ENCODE results near the gene OR51F2. TPM values are rescaled to one million over a fixed set of nuclear protein-coding genes. Genes with fewer than 3 reads are reported as not detected.

The OR51F2 gene
- total and polyA plus RNA-seq, 2 of the 13 experiments (the other 11 are each of a cell fraction or from before 2014, with no cell fraction given) = not detected

GRCh38 chr11:4865855-4866254 is 44.7 kb downstream of the OR51F2 start:
- Histone ChIP-seq H3K27ac (ENCODE audit: extremely low read length, insufficient read depth, low read length) (no peak overlapping the region), H3K9me3 (ENCODE audit: low read length) (no peaks in the 10 kb centered on the region), H3K4me1 (ENCODE audit: insufficient read depth, low read length) (no peaks in the 10 kb centered on the region), H3K4me3 (replicated peaks in 1 of 3; ENCODE audit: insufficient read depth in 1 of 3, low read depth in 2 of 3, low read length in 3 of 3) (no peak overlapping the region), H3K36me3 (replicated peaks in 1 of 2; ENCODE audit: control insufficient read depth in 1 of 2, insufficient read depth in 2 of 2, low read length in 2 of 2) (no peaks in the 10 kb centered on the region), H3K4me2 (ENCODE audit: low read depth, low read length) (no peak overlapping the region), H3K9ac (ENCODE audit: insufficient read depth, low read depth, low read length) (no peak overlapping the region), H2AFZ (ENCODE audit: low read length) (no peak overlapping the region), H3K79me2 (ENCODE audit: insufficient read depth, low read length) (no peaks in the 10 kb centered on the region), H4K20me1 (ENCODE audit: insufficient read depth, low read length) (no peaks in the 10 kb centered on the region), H3K27me3 (ENCODE audit: control insufficient read depth in 1 of 2, insufficient read depth in 2 of 2, low read length in 2 of 2) (no peaks in the 10 kb centered on the region)
- POLR2A ChIA-PET = no interaction called here
- no peak for ATAC-seq
- no TSS peak for BruUV-seq (replicated peaks)
- in situ Hi-C loops (cut with HindIII; ENCODE audit: extremely low pct_ligation_motif_present, low pct_unique_long_range_greater_than_20kb) (no loop called here), intact Hi-C loops (cut with micrococcal nuclease; ENCODE audit: unreplicated experiment) (no loop called here)
- TF ChIP-seq ZBTB1 (CRISPR knock-in tag; IDR thresholded peaks at IDR 0.05; ENCODE audit: borderline replicate concordance) (no peak), PHF5A (CRISPR knock-in tag; IDR thresholded peaks at IDR 0.05; ENCODE audit: low read depth, unreplicated experiment) (no peak), ZNF121 (CRISPR knock-in tag; IDR thresholded peaks at IDR 0.05) (no peak), MXD4 (CRISPR knock-in tag; IDR thresholded peaks at IDR 0.05) (no peak), DR1 (CRISPR knock-in tag; IDR thresholded peaks at IDR 0.05) (no peak), ZNF703 (CRISPR knock-in tag; IDR thresholded peaks at IDR 0.05; ENCODE audit: borderline replicate concordance) (no peak), MYPOP (CRISPR knock-in tag; IDR thresholded peaks at IDR 0.05) (no peak), RXRB (CRISPR knock-in tag; IDR thresholded peaks at IDR 0.05; ENCODE audit: borderline replicate concordance) (no peak), FOXA1 (IDR thresholded peaks at IDR 0.05) (no peak), FOXA1 (CRISPR knock-in tag; IDR thresholded peaks at IDR 0.05) (no peak), PHF8 (CRISPR knock-in tag; IDR thresholded peaks at IDR 0.05) (no peak), NFIB (CRISPR knock-in tag; IDR thresholded peaks at IDR 0.05; ENCODE audit: borderline replicate concordance) (no peak), SIX4 (CRISPR knock-in tag; IDR thresholded peaks at IDR 0.05) (no peak)
- TF ChIP-seq, protein P1, sequence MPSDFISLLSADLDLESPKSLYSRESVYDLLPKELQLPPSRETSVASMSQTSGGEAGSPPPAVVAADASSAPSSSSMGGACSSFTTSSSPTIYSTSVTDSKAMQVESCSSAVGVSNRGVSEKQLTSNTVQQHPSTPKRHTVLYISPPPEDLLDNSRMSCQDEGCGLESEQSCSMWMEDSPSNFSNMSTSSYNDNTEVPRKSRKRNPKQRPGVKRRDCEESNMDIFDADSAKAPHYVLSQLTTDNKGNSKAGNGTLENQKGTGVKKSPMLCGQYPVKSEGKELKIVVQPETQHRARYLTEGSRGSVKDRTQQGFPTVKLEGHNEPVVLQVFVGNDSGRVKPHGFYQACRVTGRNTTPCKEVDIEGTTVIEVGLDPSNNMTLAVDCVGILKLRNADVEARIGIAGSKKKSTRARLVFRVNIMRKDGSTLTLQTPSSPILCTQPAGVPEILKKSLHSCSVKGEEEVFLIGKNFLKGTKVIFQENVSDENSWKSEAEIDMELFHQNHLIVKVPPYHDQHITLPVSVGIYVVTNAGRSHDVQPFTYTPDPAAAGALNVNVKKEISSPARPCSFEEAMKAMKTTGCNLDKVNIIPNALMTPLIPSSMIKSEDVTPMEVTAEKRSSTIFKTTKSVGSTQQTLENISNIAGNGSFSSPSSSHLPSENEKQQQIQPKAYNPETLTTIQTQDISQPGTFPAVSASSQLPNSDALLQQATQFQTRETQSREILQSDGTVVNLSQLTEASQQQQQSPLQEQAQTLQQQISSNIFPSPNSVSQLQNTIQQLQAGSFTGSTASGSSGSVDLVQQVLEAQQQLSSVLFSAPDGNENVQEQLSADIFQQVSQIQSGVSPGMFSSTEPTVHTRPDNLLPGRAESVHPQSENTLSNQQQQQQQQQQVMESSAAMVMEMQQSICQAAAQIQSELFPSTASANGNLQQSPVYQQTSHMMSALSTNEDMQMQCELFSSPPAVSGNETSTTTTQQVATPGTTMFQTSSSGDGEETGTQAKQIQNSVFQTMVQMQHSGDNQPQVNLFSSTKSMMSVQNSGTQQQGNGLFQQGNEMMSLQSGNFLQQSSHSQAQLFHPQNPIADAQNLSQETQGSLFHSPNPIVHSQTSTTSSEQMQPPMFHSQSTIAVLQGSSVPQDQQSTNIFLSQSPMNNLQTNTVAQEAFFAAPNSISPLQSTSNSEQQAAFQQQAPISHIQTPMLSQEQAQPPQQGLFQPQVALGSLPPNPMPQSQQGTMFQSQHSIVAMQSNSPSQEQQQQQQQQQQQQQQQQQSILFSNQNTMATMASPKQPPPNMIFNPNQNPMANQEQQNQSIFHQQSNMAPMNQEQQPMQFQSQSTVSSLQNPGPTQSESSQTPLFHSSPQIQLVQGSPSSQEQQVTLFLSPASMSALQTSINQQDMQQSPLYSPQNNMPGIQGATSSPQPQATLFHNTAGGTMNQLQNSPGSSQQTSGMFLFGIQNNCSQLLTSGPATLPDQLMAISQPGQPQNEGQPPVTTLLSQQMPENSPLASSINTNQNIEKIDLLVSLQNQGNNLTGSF (CRISPR knock-in tag; IDR thresholded peaks at IDR 0.05) = no peak
- TF ChIP-seq, protein P2, sequence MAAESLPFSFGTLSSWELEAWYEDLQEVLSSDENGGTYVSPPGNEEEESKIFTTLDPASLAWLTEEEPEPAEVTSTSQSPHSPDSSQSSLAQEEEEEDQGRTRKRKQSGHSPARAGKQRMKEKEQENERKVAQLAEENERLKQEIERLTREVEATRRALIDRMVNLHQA (CRISPR knock-in tag; IDR thresholded peaks at IDR 0.05) = no peak
- TF ChIP-seq, protein P3, sequence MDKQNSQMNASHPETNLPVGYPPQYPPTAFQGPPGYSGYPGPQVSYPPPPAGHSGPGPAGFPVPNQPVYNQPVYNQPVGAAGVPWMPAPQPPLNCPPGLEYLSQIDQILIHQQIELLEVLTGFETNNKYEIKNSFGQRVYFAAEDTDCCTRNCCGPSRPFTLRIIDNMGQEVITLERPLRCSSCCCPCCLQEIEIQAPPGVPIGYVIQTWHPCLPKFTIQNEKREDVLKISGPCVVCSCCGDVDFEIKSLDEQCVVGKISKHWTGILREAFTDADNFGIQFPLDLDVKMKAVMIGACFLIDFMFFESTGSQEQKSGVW (CRISPR knock-in tag; IDR thresholded peaks at IDR 0.05; ENCODE audit: borderline replicate concordance) = no peak
- WGBS (ENCODE audit: low lambda C conversion rate) = 0% methylated on average over 1 of the region's 1 CpG
- no peak for DNase-seq (ENCODE audit: low spot score)
- FAIRE-seq = no peak
- CTCF ChIA-PET (ENCODE audit: low intra/inter-chr PET ratio, low total read pairs) = no interaction called here

Measured in HepG2 (cell line).